ENCODE measurements around the gene VAT1L. TPM values are rescaled to one million over a fixed set of nuclear protein-coding genes. Genes with fewer than 3 reads are reported as not detected.
A peak's percentile ranks its signal among the peaks of the same experiment; 100 is the strongest.

Gene VAT1L
- total RNA-seq, 1 donor from 2014 or later: not detected

- Histone ChIP-seq H3K36me3 (ENCODE audit: control insufficient read depth, insufficient read depth, low read length) (no peaks in the 10 kb centered on the region), H3K4me3 (ENCODE audit: low read depth, low read length) (no peak overlapping the region), H3K27me3 (ENCODE audit: control insufficient read depth, insufficient read depth, low read length) (no peaks in the 10 kb centered on the region)
- no peak for FAIRE-seq
- no peak for TF ChIP-seq CTCF (IDR thresholded peaks at IDR 0.05; ENCODE audit: insufficient read depth, low read length, severe bottlenecking)
- no peak for DNase-seq (ENCODE audit: low read depth)
Observed at GRCh38 chr16:77874347-77874746, 86.0 kb downstream of the VAT1L start.

- Histone ChIP-seq H3K27me3 (ENCODE audit: control insufficient read depth, insufficient read depth, low read length) (no peaks in the 10 kb centered on the region), H3K4me3 (ENCODE audit: low read depth, low read length) (no peak overlapping the region), H3K36me3 (ENCODE audit: control insufficient read depth, insufficient read depth, low read length) (no peaks in the 10 kb centered on the region)
- DNase-seq (ENCODE audit: low read depth) (no peak), FAIRE-seq (no peak)
- no peak for TF ChIP-seq CTCF (IDR thresholded peaks at IDR 0.05; ENCODE audit: insufficient read depth, low read length, severe bottlenecking)
Observed at GRCh38 chr16:77876776-77877175, 88.4 kb downstream of the VAT1L start.

- no peak for TF ChIP-seq CTCF (IDR thresholded peaks at IDR 0.05; ENCODE audit: insufficient read depth, low read length, severe bottlenecking)
- FAIRE-seq: no peak
- H3K36me3 ChIP-seq (ENCODE audit: control insufficient read depth, insufficient read depth, low read length): no peaks in the 10 kb centered on the region
- no peaks in the 10 kb centered on the region for H3K27me3 ChIP-seq (ENCODE audit: control insufficient read depth, insufficient read depth, low read length)
- DNase-seq (ENCODE audit: low read depth): peak; percentile 69
- no peak overlapping the region for H3K4me3 ChIP-seq (ENCODE audit: low read depth, low read length)
Observed at GRCh38 chr16:77877712-77878347, 89.5 kb downstream of the VAT1L start.

GRCh38 chr16:77881355-77882030, 93.1 kb downstream of the VAT1L start:
- Histone ChIP-seq H3K4me3 (ENCODE audit: low read depth, low read length) (no peak overlapping the region), H3K27me3 (ENCODE audit: control insufficient read depth, insufficient read depth, low read length) (no peaks in the 10 kb centered on the region), H3K36me3 (ENCODE audit: control insufficient read depth, insufficient read depth, low read length) (no peaks in the 10 kb centered on the region)
- DNase-seq (ENCODE audit: low read depth) (no peak), FAIRE-seq (no peak)
- TF ChIP-seq CTCF (IDR thresholded peaks at IDR 0.05; ENCODE audit: insufficient read depth, low read length, severe bottlenecking): no peak

- no peak for FAIRE-seq
- Histone ChIP-seq H3K4me3 (ENCODE audit: low read depth, low read length) (no peak overlapping the region), H3K36me3 (ENCODE audit: control insufficient read depth, insufficient read depth, low read length) (no peaks in the 10 kb centered on the region), H3K27me3 (ENCODE audit: control insufficient read depth, insufficient read depth, low read length) (no peaks in the 10 kb centered on the region)
- TF ChIP-seq CTCF (IDR thresholded peaks at IDR 0.05; ENCODE audit: insufficient read depth, low read length, severe bottlenecking): no peak
- no peak for DNase-seq (ENCODE audit: low read depth)
Observed at GRCh38 chr16:77882358-77882757, 94.0 kb downstream of the VAT1L start.
